ENCODE results near the gene MINDY4.

MINDY4 gene

GRCh38 chr7:30861612-30862011 lies 90.4 kb downstream of the MINDY4 start:
- no peak for DNase-seq (ENCODE audit: extremely low spot score)
- ChIA-PET CTCF (interaction anchor here (1.0 to 1.1 kb wide), 2 partner anchors 9 to 77 kb away, joined by 3 read pairs; no protein-coding TSS in a partner anchor), POLR2A (no interaction called here)
- no peak for TF ChIP-seq CTCF (IDR thresholded peaks at IDR 0.05; ENCODE audit: control extremely low read depth, extremely low read depth, low read depth, missing control alignments)

- no peak for TF ChIP-seq CTCF (IDR thresholded peaks at IDR 0.05; ENCODE audit: control extremely low read depth, extremely low read depth, low read depth, missing control alignments)
- CTCF ChIA-PET, result interaction anchor here (1.4 to 1.6 kb wide), 2 partner anchors 35 to 76 kb away, joined by 3 to 7 read pairs; no protein-coding TSS in a partner anchor
- no peak for DNase-seq (ENCODE audit: extremely low spot score)
- POLR2A ChIA-PET, result no interaction called here
These were observed 91.9 kb downstream of the MINDY4 start for GRCh38 chr7:30862995-30863705.

- CTCF ChIA-PET, result interaction anchor here (1.4 to 1.6 kb wide), 2 partner anchors 35 to 75 kb away, joined by 3 to 7 read pairs; no protein-coding TSS in a partner anchor
- no peak for DNase-seq (ENCODE audit: extremely low spot score)
- TF ChIP-seq CTCF (IDR thresholded peaks at IDR 0.05; ENCODE audit: control extremely low read depth, extremely low read depth, low read depth, missing control alignments), result no peak
- POLR2A ChIA-PET, result no interaction called here
These were observed 92.5 kb downstream of the MINDY4 start for GRCh38 chr7:30863706-30864035.

- CTCF ChIA-PET, result interaction anchor here (1.1 to 1.6 kb wide), 3 partner anchors 11 to 75 kb away, joined by 3 to 7 read pairs (median 3); no protein-coding TSS in a partner anchor
- DNase-seq (ENCODE audit: extremely low spot score), result no peak
- POLR2A ChIA-PET, result no interaction called here
- TF ChIP-seq CTCF (IDR thresholded peaks at IDR 0.05; ENCODE audit: control extremely low read depth, extremely low read depth, low read depth, missing control alignments), result no peak
These were observed 92.9 kb downstream of the MINDY4 start for GRCh38 chr7:30864101-30864500.

- DNase-seq (ENCODE audit: extremely low spot score), result no peak
- no peak for TF ChIP-seq CTCF (IDR thresholded peaks at IDR 0.05; ENCODE audit: control extremely low read depth, extremely low read depth, low read depth, missing control alignments)
- POLR2A ChIA-PET, result no interaction called here
- CTCF ChIA-PET, result interaction anchor here (1.1 to 1.4 kb wide), 2 partner anchors 12 to 74 kb away, joined by 3 to 7 read pairs; no protein-coding TSS in a partner anchor
These were observed 93.9 kb downstream of the MINDY4 start for GRCh38 chr7:30865076-30865475.

GRCh38 chr7:30865821-30866220 lies 94.6 kb downstream of the MINDY4 start:
- TF ChIP-seq CTCF (IDR thresholded peaks at IDR 0.05; ENCODE audit: control extremely low read depth, extremely low read depth, low read depth, missing control alignments), result no peak
- no peak for DNase-seq (ENCODE audit: extremely low spot score)
- POLR2A ChIA-PET, result no interaction called here
- CTCF ChIA-PET, result interaction anchor here (0.9 kb wide), 1 partner anchor 269 kb away, joined by 3 read pairs; no protein-coding TSS in a partner anchor
